Measurements from ENCODE around the gene BACE2.
A peak's percentile ranks its signal among the peaks of the same experiment; 100 is the strongest.

BACE2 gene

DNA sequence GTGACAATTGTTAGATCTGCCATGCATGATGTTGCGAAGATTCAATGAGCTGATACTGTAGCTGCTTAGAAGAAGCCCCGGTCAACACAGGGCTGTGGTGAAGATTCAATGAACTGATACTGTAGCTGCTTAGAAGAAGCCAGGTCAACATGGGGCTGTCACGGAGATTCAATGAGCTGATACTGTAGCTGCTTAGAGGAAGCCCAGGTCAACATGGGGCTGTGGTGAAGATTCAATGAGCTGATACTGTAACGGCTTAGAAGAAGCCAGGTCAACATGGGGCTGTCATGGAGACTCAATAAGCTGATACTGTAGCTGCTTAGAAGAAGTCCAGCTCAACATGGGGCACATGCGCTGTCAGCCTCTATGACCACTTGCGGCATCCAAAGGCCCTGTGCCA, 18.8 kb upstream of the BACE2 start:
- DNase-seq, result no peak

DNA sequence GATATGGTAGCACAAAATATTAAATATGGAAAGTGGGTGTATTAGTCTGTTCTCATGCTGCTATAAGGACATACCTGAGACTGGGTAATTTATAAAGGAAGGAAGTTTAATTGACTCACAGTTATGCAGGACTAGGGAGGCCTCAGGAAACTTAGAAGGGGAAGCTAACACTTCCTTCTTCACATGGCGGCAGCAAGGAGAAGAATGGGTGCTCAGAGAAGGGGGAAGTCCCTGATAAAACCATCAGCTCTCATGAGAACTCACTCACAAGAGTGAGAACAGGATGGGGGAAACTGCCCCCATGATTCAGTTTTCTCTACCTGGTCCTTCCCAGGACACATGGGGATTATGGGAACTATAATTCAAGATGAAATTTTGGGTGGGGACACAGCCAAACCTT, 15.8 kb upstream of the BACE2 start:
- DNase-seq, result no peak

DNA sequence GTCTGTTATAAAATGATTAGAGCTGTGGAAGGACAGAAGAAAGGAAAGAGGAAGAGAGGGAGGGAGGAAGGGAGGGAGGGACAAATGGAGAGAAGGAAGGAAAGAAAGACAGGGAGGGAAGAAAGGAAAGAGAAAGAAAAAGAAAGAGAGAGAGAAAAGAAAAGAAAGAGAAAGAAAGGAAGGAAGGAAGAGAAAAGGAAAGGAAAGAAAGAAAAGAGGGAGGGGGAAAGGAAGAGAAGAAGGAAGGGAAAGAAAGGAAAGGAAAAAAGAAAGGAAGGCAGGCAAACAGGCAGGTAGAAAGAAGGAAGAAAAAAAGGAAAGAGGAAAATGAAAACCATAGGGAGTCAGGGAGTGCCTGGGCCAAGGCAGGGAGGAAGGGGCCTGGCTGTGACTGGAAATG, 14.5 kb upstream of the BACE2 start:
- no peak for DNase-seq

DNA sequence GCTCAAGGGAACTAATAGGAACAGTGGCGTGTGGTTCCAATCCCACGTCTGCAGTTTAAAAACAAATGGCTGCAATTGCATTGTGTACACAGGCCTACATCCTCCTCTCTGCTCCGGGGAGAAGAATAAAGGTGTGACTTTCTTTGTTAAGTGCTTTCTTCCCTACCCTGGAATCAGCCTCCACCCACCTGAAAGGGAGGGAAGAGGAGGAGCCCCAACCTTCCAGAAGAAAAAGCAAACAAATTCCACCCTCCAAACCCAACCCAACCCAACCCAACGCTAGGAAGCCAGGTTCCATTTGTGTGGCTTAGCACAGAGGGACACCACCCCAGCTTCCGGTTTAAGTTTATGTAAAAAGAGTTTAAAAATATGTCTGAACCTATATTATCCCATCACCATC, 11.8 kb upstream of the BACE2 start:
- DNase-seq, result no peak

DNA sequence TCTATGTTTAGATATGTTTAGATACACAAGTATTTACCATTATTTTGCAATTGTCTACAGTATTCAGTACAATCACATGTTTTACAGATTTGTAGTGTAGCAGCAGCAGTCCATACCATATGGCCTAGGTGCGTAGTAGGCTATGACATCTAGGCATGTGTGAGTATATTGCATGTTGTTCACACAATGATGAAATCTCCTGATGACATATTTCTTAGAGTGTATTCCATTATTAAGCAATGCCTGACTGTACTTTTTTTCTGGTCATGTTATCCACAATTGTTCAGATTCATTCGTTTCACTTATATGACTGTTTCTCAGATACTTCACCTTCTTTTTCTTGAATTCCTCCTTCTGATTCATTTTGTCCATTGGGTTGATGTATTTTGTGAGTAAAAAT, 9.9 kb upstream of the BACE2 start:
- no peak for DNase-seq

DNA sequence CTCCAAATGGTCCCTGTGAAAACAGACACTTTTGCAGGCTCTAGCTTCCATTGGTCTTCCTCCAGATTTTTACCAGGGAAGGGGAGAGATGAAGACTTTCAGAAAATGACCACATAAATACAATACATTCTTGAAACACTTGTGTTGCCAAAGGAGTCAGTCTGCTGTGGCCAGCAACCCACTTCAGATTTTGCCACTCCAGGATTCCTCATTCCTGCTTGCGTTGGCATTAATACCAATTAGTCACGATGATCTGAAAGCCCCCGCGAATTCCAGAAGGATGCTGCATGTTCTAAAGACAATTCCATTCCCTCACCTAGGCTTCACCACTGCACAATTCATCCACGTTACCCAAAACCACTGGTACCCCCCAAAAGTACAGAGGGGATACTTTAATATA, 7.9 kb upstream of the BACE2 start:
- no peak for DNase-seq

DNA sequence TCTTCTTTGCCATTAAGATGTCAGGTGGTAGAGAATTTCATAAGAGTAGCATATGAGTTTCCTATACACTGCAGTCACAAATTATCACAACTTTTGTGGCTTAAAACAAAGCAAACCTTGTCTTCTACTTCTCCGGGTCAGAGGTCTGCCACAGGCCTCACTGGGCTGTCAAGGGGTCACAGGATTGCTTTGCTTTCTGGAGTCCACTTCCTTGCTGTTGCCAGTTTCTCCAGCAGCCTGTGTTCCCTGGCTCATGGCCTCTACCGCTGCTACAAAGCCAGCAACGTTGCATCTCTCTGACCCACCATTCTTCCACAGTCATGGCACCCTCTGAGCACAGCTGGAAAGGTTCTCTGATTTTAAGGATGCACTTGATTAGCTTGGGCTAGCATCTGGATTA, 6.5 kb upstream of the BACE2 start:
- no peak for DNase-seq

DNA sequence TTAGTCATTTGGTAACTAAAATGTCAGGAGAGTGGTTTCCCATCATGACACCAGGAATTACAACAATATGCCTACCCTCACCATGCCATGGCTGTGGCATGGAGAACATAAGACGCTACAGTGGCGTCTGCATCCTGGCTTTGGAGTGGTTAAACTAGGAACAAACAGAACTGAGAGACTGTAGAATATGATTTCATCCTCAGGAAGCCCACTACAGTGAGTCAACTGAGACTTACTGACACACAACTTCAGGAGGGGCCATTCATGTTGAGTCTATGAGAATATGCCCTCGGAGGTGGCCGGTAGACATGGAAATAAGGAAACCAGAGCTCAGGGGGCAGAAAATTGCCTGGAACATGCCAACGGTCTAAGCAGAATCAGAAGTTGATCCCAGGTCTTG, 5.9 kb upstream of the BACE2 start:
- DNase-seq, result no peak

DNA sequence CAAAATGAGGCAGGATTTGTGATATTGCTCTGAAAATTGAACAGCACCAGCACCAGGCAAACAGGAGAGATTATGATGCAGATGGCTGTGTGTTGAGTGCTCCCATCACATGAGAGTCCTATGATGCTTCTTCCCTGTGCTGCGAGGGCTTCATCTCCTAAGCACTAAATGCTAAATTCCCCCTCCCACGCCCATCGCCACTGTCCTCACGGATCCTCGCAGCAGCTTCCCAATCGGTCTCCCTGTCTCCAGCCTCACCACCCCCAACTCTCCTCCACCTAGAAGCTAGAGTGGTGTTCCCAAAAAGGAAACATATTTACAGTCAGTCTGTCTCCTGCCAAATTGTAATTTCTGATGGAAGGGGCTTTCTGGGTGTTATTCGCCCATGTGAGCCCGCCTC, 4.9 kb upstream of the BACE2 start:
- DNase-seq, result no peak

DNA sequence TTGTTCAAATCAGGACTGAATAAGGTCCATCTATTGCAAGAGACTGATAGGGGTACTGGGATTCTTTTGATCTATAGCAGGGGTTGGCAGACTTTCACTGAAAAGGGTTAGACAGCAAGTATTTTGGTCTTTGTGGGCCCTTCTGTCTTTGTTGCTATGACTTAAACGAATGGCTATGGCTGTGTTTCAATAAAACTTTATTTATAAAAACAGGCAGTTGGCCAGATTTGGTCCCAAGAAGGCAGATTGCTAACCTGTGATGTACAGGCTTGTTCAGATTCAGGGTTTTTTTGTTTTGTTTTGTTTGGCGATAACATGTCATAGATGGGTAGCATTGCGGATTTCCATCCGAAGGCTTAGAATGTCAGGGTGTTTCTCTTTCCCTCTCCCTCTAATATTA, 3.9 kb upstream of the BACE2 start:
- DNase-seq, result no peak

DNA sequence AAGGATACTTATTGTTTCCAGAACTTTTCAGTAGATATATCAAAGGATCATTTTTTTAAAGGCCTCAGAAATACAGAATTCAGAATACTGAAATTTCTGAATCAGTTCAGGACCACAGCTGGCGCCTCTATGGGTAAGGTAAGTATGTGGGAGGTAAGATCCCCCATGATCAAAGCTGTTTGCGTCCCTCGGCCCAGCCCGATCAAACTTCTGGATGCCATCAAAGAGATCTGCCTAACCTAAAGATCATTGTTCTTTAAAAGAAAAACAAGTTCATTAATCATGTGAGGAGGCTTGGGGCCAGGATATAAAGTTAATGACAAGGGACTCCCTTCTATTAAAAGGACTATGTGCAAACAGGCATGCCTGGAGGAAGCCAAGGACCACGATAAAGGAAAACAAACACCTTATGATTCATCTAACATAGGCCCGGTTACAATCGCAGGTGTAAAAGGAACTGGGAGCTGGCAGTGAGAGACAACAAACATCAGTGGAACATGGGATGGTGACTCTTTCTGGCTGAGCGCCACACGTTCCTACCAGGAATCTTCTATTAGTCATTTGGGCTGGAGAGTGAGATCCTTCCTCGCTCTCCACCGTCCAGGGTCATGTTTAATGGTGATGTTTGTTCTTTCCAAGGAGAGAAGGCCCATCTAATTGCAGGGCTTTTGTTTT, 2.8 kb upstream of the BACE2 start:
- DNase-seq, result no peak

DNA sequence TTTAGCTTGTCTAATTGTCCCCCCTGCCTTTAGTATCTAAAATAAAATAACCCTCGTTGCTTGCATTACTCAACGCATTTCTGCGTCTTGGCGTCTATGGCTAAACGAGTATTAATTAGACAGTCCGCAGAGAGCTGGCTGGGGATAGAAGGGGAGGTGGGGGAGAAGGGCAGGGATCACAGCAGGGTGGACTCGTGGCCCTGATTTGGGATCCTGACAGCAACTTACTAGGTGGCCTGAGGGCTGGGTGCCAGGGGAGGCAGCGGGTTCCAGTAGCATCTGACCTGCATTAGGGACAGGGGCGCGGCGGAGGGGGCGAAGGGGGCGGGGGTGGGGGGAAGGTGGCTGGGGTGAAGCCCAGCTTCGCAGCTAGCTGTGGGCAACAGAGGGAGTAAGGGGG, 1.1 kb upstream of the BACE2 start:
- DNase-seq, result peak; percentile 67

DNA sequence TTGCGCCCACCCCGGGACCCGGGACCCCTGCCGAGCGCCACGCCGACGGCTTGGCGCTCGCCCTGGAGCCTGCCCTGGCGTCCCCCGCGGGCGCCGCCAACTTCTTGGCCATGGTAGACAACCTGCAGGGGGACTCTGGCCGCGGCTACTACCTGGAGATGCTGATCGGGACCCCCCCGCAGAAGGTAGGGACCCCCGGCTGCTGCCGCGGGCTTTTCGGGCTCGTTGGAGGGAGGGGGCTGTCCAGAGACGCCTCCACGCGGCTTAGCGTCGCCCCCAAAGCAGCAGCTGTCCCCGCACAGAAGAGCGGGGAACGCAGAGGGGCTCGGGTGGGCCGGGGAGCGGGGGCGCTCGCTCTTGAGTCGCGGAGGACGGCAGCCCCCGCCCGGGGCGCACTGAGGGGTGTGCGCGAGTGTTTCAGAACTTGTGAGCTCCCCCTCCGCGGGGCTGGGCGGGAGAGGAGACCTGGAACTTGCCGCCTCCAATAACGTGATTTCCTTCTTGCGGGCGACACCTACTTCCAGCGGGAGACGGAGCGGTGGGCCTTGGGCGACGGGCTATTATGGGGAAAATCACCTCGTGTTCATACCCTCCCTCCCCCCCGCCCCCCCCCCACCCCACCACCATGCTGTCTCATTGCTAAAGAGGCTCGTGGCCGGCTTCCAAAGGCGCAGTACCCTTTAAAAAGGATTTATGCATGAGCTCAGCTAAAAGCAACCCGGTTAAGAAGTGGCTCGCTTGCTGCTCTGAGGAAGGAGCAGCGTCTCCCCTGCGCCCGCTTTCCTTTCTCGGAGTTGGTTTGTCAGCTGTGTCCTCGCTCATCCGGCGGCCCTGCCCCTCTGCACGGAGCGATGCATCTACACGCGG, 664 bp downstream of the BACE2 start:
- peak; percentile 79 for DNase-seq

DNA sequence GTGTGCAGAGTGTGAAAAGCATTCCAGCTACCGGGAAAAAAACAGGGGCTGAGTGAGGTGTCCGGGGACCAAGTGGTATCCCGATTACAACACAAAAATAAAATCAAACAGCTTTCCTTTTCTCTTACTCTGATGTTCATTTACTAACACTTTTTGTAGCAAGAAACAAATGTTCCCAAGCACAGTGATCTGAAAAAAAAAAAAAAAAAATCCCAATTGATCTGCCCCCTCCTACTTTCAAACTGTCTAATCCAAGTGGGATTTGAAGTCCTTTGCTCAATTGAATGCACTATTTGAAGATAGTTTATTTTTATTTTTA, 1.3 kb downstream of the BACE2 start:
- no peak for DNase-seq

DNA sequence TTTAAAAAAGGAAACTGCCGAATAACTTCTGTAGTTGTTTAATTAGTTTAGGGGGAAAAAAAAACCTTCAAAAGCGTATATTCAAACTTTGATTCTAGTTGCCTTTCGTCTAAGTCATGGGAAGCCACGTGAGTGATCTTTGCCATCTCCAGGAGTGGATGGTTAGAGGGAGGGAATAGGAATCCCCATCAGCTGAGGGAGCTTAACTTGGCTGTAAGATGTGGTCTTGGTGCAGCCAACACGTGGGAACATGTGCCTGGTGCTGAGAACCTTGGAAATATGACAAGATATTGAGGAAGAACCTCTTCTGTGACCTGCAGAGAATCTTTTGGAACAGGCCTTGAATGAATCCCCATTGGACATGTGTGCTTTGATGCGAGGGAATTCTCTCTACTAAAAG, 1.7 kb downstream of the BACE2 start:
- peak; percentile 47 for DNase-seq

DNA sequence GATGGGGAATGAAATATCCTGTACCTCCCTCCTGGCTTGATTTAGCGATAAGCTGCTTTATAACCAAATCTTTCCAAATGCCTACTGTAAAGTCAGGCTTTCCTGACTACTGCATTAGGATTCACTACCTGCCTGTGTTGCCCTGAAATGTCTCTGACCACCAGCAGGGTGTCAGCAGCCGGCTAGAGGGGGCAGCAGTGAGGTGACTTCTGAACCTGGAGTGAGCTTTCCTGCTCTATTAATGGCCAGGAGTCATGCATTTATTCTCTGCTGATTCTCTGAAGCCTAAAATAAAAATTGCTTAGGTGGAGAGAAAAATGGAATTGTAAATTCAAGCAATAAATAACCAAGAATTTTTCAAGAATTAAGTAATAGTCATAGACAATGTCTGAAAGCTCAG, 2.5 kb downstream of the BACE2 start:
- DNase-seq, result peak; percentile 47

DNA sequence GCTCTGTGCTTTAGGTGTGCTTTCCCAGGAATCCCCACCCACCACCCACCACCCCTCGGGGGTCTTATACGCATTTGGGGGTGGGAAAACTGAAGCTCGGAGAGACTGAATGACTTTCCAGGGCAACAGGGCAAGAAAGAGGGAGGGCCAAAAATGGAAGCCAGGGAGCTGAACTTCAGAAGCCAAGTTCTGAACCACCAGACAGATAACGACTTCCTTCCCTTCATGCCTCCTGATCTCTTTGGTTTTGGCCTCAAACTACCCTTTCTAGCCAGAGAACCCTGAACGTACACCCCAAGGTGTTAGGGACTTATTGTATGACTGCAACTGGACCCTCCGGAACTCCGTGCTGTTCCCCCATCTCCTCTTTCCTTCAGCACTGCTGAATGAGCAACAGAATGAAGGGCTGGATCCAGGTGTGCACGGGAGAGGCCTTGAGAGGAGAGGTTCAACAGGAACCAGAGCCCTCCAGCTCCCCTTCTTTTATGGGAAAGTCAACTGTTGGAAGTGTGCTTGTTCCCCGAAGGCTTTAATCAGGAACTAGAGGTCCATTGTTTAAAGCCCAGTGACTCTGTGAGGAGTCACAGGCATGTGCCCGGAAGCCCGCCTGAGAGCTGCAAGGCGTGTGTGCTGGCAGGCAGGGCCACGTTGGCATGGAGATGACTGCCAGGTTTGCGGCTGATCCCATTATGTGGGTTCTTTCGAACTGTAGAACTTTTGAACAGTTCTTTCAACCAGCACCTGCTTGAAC, 3.1 kb downstream of the BACE2 start:
- DNase-seq, result no peak

DNA sequence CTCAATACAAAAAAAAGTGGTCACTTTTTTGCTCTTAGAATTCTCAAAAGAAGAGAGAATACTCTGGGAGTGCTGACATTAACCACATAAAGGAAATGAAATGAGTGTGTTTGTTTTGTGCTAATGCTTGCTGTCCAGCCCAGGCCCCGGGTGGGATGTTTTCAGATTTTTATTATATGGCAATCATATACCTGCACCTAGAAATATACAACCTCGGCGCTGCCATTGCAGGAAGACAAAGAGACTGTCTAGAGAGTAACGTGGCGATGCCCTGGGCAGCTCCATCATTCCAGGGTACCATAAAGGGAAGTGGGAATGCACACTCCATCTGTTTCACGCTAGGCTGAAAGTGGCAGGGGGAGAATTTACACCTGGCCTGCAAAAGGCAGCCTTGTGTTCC, 7.1 kb downstream of the BACE2 start:
- no peak for DNase-seq

DNA sequence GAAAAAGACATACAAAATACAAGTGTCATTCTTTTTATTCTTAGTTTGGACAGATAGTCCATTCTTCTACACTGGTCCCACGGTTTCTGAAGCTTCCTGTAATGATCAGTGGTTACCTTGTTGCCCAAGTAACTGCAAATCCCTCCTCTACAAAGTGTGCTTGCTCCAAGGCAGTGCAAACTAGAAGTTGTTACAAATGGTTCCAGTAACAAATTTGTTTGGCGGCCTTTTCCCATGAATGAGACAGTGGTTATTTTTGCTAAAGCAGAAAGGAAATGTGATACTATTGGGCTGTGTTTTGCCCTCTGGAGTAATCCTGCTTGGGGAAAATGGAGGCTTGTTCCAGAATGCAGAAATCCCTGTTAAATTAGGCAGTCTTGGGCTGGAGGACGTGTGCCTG, 8.9 kb downstream of the BACE2 start:
- no peak for DNase-seq

DNA sequence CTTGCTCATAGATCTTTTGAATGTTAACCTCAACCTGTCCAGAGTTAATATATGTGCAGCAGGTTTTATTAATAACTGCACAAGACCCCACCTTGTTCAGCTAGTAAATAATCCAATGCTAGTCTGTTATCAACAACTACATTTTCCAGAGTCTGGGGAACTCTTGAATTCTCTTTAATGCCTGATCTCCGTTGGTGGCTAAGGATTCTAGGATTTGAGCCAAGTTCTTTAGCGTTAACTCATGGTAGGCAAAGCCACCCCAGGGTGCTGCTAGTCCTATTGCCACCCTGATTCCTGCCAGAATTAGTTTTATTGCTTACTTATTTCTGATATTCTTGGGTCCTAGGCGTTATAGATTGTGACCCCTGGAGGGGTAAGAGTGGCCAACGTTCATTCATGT, 12.8 kb downstream of the BACE2 start:
- DNase-seq, result no peak

DNA sequence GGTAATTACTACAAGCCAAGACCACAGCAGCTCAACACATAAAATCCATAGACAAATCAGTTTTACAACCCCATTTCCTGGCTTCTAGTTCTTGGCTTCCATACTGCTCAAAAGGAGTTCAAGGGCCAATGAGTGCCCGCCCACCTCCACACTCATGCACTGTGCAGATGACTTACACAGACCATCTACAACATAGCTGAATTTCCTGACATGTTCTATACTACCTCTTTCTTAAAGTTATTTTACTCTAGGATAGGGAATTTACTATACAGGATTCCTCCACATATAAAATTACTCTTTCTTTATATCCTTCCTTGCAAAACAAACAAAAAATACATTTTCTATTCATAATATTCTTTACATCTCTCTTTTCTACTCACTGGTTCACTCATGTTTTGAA, 14.6 kb downstream of the BACE2 start:
- DNase-seq, result no peak

DNA sequence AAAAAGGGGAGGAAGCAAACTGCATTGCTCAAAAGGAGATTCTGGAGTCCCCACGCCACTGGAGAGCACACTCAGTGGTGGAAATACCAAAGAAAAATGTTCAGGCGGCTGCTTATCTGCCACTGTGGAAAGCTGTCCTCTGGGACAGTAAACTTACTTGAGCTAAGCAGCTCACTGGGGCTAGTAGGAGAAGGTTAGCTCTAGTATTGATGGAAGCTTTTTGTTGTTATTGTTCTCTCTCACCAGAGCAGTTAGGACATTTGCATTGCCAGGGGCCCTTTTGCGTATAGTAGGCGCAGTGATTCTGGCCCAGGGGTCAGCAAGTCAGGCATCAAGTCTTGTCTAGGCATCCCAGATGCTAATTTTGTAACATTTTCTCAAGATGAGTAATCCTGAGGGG, 15.6 kb downstream of the BACE2 start:
- no peak for DNase-seq

DNA sequence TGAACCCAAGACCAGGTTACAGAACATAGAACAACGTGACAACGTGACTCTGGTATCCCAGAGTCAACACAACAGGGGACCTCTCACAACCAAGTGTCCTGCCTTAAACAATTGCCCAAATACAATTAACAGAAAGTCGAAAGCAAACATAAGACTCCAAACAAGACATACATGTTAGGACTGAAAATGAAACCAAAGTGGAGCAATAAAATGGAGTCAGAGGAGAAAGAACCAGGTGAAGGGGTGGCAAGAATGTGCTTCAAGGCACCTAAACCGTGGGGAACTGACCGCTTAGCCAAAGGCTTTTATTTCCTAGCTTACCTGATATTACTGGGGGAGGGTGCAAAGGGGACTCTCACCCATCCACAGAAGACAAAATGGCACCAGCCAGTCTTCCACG, 17.8 kb downstream of the BACE2 start:
- DNase-seq, result no peak

Data from eye (tissue), 1 donor.